ENCODE data around the gene AFAP1. TPM values are rescaled to one million over a fixed set of nuclear protein-coding genes. Genes with fewer than 3 reads are reported as not detected.

AFAP1 gene
- total RNA-seq, 2 donors from 2014 or later = 9.6 to 35.3 TPM

DNA sequence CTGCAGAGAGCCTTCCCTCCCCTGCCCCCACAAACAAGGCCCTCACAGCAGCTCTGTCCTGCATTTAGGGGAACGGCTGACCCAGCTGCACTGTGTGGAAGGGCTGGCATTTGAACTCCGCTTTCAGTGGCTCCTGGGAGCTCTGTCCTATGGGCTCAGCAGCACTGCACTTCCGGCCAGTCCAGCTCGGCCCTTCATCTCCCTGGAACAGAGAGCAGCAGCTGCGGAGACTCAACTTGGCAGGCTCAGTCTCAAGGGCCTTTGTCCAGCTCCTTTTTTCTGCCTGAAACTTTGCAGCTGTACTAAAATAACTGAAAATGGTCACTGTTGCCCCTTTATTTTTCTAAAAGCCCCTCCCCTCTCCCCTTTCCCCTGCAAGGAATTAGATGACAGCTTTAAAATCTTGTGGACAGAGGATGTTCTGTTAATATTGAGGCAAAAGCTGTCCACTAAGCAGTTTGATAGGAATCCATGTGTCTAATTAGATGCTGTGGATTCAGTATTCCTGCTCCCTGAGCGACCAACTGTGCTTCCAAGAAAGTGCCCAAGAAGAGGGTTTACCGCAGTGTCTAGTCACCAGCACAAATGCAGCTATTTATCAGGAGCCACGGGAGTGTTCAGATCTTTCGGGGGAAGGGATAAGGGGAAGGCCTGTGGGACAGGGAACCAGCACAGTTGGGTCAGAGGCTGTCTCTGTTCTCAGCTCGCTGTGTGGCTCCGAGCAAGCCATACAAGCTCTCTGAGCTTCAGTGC, 133.1 kb downstream of the AFAP1 start:
- no peaks in the 10 kb centered on the region for H3K9me3 ChIP-seq
- H3K4me3 ChIP-seq = no peak overlapping the region
- DNase-seq = peak; percentile 39 to 64 (median 56)
- peak overlapping the region; percentile 46 to 82 (median 74) for H3K27ac ChIP-seq
- H3K4me1 ChIP-seq = peaks cover 37% of the 10 kb centered on the region
- WGBS, 2 donors = 78% methylated on average over 8 to 11 of the region's 11 CpGs
- peak; percentile 27 for ATAC-seq
- H3K36me3 ChIP-seq (replicated peaks in 1 of 2; ENCODE audit: insufficient read depth in 1 of 2, low read depth in 2 of 2) = no peaks in the 10 kb centered on the region
- intact Hi-C loops (cut with DNase I) = no loop called here
- no peaks in the 10 kb centered on the region for H3K27me3 ChIP-seq
- TF ChIP-seq POLR2A (IDR thresholded peaks at IDR 0.05) (no peak), CTCF (IDR thresholded peaks at IDR 0.05) (no peak)

- H3K4me1 ChIP-seq = peaks cover 37% of the 10 kb centered on the region
- no peaks in the 10 kb centered on the region for H3K9me3 ChIP-seq
- DNase-seq (peak; percentile 74 to 90 (median 87)), ATAC-seq (peak; percentile 83)
- WGBS, 2 donors = 44 to 52% methylated on average over 20 to 21 of the region's 21 CpGs
- intact Hi-C loops (cut with DNase I) = no loop called here
- no peaks in the 10 kb centered on the region for H3K27me3 ChIP-seq
- H3K36me3 ChIP-seq (replicated peaks in 1 of 2; ENCODE audit: insufficient read depth in 1 of 2, low read depth in 2 of 2) = no peaks in the 10 kb centered on the region
- peak overlapping the region; percentile 46 to 82 (median 74) for H3K27ac ChIP-seq
- no peak overlapping the region for H3K4me3 ChIP-seq
- TF ChIP-seq POLR2A (IDR thresholded peaks at IDR 0.05) (peak in 2 of 3 donors; percentile 5 to 10), CTCF (IDR thresholded peaks at IDR 0.05) (no peak)
Measured at GRCh38 chr4:7805533-7806337, 133.9 kb downstream of the AFAP1 start.

GRCh38 chr4:7804756-7805385, 134.8 kb downstream of the AFAP1 start:
- H3K4me1 ChIP-seq = peaks cover 37% of the 10 kb centered on the region
- ATAC-seq = no peak
- WGBS, 2 donors = 82 to 88% methylated on average over 15 of the region's 15 CpGs

More at GRCh38 chr4:7804756-7805385, 134.8 kb downstream of the AFAP1 start:
- no peak overlapping the region for H3K4me3 ChIP-seq
- no peak for DNase-seq
- TF ChIP-seq CTCF (IDR thresholded peaks at IDR 0.05) (no peak), POLR2A (IDR thresholded peaks at IDR 0.05) (no peak)
- intact Hi-C loops (cut with DNase I) = loop anchor here (5.0 kb wide), 1 partner anchor 177 kb away; no protein-coding TSS in a partner anchor
- H3K27ac ChIP-seq = peak overlapping the region in 3 of 4 donors; percentile 21 to 82 (median 79)
- H3K27me3 ChIP-seq = no peaks in the 10 kb centered on the region
- H3K9me3 ChIP-seq = no peaks in the 10 kb centered on the region
- H3K36me3 ChIP-seq (replicated peaks in 1 of 2; ENCODE audit: insufficient read depth in 1 of 2, low read depth in 2 of 2) = no peaks in the 10 kb centered on the region
